Endothelial cell of umbilical vein (primary cell): Measurements from ENCODE around the gene FIBCD1. TPM values are rescaled to one million over a fixed set of nuclear protein-coding genes. Genes with fewer than 3 reads are reported as not detected.

Experiments used
- BruUV-seq: library from RNA; stranded (reverse); fragments of 400-500 nt; replicated peaks from 2 replicates; lab custom pipeline; 2021; lab: Mats Ljungman, UMichigan
- CTCF ChIA-PET: fragments of 300-600, 350-600 bp; sonication (Branson Sonifier 250); formaldehyde crosslinking; loops from one replicate; lab custom pipeline; 2021; ENCODE audit warnings: antibody characterized with exemption, inconsistent platforms; lab: Charles Lee
- POLR2A ChIA-PET: fragments of 300-600, 350-600 bp; sonication (Branson Sonifier 250); formaldehyde crosslinking; loops from one replicate; lab custom pipeline; 2021; ENCODE audit warnings: antibody characterized with exemption, inconsistent platforms; lab: Charles Lee
- DNase-seq: peaks from one replicate; pipeline ENCODE4 v3.0.0-alpha.2; 2011; ENCODE audit warnings: low read depth, low spot score
- FAIRE-seq: peaks from 2 replicates; lab custom pipeline; 2011; peaks lifted over from hg19 to GRCh38; lab: Jason Lieb, UNC
- H2AFZ ChIP-seq: 2 replicates; pipeline ENCODE4 v1.6.0; 2012; ENCODE audit warnings: low read depth, low read length, control low read depth, inconsistent platforms
- H3K27ac ChIP-seq: 2 replicates; pipeline ENCODE4 v1.5.1; 2011; ENCODE audit warnings: low read depth, mild to moderate bottlenecking, control low read depth, low read length, moderate library complexity; ENCODE audit not compliant: insufficient read depth
- H3K27me3 ChIP-seq, 2 experiments: 2 replicates each; pipeline versions ENCODE4 v1.6.0 to v1.6.1; 2011; ENCODE audit warnings: low read length in 2 of 2, mixed read lengths in 1 of 2; ENCODE audit not compliant: control insufficient read depth in 2 of 2, insufficient read depth in 2 of 2
- H3K36me3 ChIP-seq, 2 experiments: 2 replicates in 1 of 2; 3 replicates in 1 of 2; pipeline ENCODE4 v1.5.1; 2011; ENCODE audit warnings: low read length in 2 of 2, mild to moderate bottlenecking in 1 of 2, moderate library complexity in 1 of 2; ENCODE audit not compliant: control insufficient read depth in 2 of 2, insufficient read depth in 2 of 2; ENCODE audit errors: extremely low read depth in 1 of 2
- H3K4me1 ChIP-seq: 3 replicates; pipeline ENCODE4 v1.5.1; 2011; ENCODE audit warnings: mild to moderate bottlenecking, low read length; ENCODE audit not compliant: control insufficient read depth, insufficient read depth; ENCODE audit errors: extremely low read depth
- H3K4me2 ChIP-seq: 2 replicates; pipeline ENCODE4 v1.6.1; 2011; ENCODE audit warnings: low read length, control low read depth, mixed read lengths; ENCODE audit not compliant: insufficient read depth
- H3K4me3 ChIP-seq, 3 experiments: fragments of 200-600 bp in 1 of 3; sonication (generic), shearing (Covaris generic) in 1 of 3; replicated peaks in 1 of 3; 2 replicates each; pipeline ENCODE4 v1.5.1; 2011 to 2016; ENCODE audit warnings: control low read depth in 3 of 3, low read length in 3 of 3, mild to moderate bottlenecking in 2 of 3, inconsistent platforms in 1 of 3, low read depth in 1 of 3, moderate library complexity in 1 of 3; ENCODE audit not compliant: insufficient read depth in 1 of 3
- H3K79me2 ChIP-seq: 2 replicates; pipeline ENCODE4 v1.6.0; 2012; ENCODE audit warnings: low read length, inconsistent platforms; ENCODE audit not compliant: control insufficient read depth, insufficient read depth
- H3K9ac ChIP-seq: replicated peaks from 2 replicates; pipeline ENCODE3; 2011; ENCODE audit warnings: low read length, control low read depth; ENCODE audit not compliant: insufficient read depth; ENCODE audit errors: extremely low read depth
- H3K9me1 ChIP-seq: replicated peaks from 3 replicates; pipeline ENCODE4 v1.6.0; 2011; ENCODE audit warnings: mild to moderate bottlenecking, low read length; ENCODE audit not compliant: control insufficient read depth, insufficient read depth; ENCODE audit errors: extremely low read depth
- H3K9me3 ChIP-seq: replicated peaks from 2 replicates; pipeline ENCODE4 v1.5.1; 2012; ENCODE audit warnings: low read length, inconsistent platforms; ENCODE audit not compliant: control insufficient read depth, insufficient read depth
- H4K20me1 ChIP-seq: replicated peaks from 2 replicates; pipeline ENCODE3; 2011; ENCODE audit warnings: mild to moderate bottlenecking, low read length; ENCODE audit not compliant: control insufficient read depth, insufficient read depth; ENCODE audit errors: extremely low read depth
- CTCF ChIP-seq, 2 donors: IDR thresholded peaks; 1 replicate in 1 of 2; 2 replicates in 1 of 2; pipeline ENCODE4 v1.5.1; 2011; ENCODE audit warnings: low read length in 2 of 2, mild to moderate bottlenecking in 2 of 2, moderate library complexity in 2 of 2, control low read depth in 1 of 2, inconsistent platforms in 1 of 2, low read depth in 1 of 2; ENCODE audit not compliant: insufficient read depth in 1 of 2; ENCODE audit errors: extremely low read depth in 1 of 2
- EZH2 ChIP-seq: IDR thresholded peaks from 2 replicates; pipeline ENCODE4 v1.6.1; 2012; ENCODE audit warnings: borderline replicate concordance, low read depth, mild to moderate bottlenecking, moderate library complexity, low read length, inconsistent platforms; ENCODE audit not compliant: severe bottlenecking
- FOS ChIP-seq: IDR thresholded peaks from 2 replicates; pipeline ENCODE4 v1.6.1; 2011; ENCODE audit warnings: mild to moderate bottlenecking, low read length, moderate library complexity, borderline replicate concordance; ENCODE audit not compliant: insufficient read depth
- GATA2 ChIP-seq: IDR thresholded peaks from 2 replicates; pipeline ENCODE4 v1.7.0; 2011; ENCODE audit warnings: low read depth, mild to moderate bottlenecking, moderate library complexity, mixed read lengths, low read length; ENCODE audit not compliant: insufficient read length, insufficient read depth
- JUN ChIP-seq: IDR thresholded peaks from 2 replicates; pipeline ENCODE4 v1.6.1; 2011; ENCODE audit warnings: borderline replicate concordance, low read depth; ENCODE audit not compliant: insufficient read length, insufficient read depth
- MYC ChIP-seq: IDR thresholded peaks from one replicate; pipeline ENCODE4 v1.6.1; 2011; ENCODE audit warnings: mild to moderate bottlenecking, low read depth, low read length
- POLR2A ChIP-seq: IDR thresholded peaks from 2 replicates; pipeline ENCODE4 v1.6.1; 2012; ENCODE audit warnings: low read depth, mild to moderate bottlenecking, control low read depth, low read length
- POLR2AphosphoS5 ChIP-seq: IDR thresholded peaks from 2 replicates; pipeline ENCODE4 v1.6.1; 2012; ENCODE audit warnings: low read depth, mild to moderate bottlenecking, control low read depth, low read length, moderate library complexity; ENCODE audit not compliant: insufficient read depth
- dilution Hi-C: fragments of 300-500 bp; cut with MboI; formaldehyde crosslinking; loops from one replicate; pipeline ENCODE4 v1.15.0; 2019; ENCODE audit warnings: low sequenced_read_pairs; ENCODE audit not compliant: extremely low pct_ligation_motif_present
- intact Hi-C: fragments of 100-400 bp; cut with micrococcal nuclease; formaldehyde crosslinking; loops from one replicate; pipeline ENCODE4 v1.10.0; 2022
- polyA plus RNA-seq, 4 experiments: library from polyadenylated mRNA; depleted of rRNA in 3 of 4; stranded (reverse) in 3 of 4; unstranded in 1 of 4; fragments of >200 nt; gene quantifications; 2 replicates each; pipeline versions ENCODE4 v1.2.1 to v1.2.3, GENCODE V29; 2011 to 2012; ENCODE audit warnings: missing spikeins in 1 of 4
- total RNA-seq: library from RNA; stranded (reverse); gene quantifications from 2 replicates; pipeline ENCODE4 v1.2.3, GENCODE V29; 2021
- TF ChIP-seq, protein P1 (sequence below): IDR thresholded peaks from 2 replicates; pipeline ENCODE4 v1.6.1; 2011; ENCODE audit not compliant: insufficient read depth, insufficient read length

FIBCD1 gene
- total and polyA plus RNA-seq, 2 donors (not counting 3 experiments of a cell fraction or from before 2014, with no cell fraction given): 0.14 TPM; not detected in 1

DNA sequence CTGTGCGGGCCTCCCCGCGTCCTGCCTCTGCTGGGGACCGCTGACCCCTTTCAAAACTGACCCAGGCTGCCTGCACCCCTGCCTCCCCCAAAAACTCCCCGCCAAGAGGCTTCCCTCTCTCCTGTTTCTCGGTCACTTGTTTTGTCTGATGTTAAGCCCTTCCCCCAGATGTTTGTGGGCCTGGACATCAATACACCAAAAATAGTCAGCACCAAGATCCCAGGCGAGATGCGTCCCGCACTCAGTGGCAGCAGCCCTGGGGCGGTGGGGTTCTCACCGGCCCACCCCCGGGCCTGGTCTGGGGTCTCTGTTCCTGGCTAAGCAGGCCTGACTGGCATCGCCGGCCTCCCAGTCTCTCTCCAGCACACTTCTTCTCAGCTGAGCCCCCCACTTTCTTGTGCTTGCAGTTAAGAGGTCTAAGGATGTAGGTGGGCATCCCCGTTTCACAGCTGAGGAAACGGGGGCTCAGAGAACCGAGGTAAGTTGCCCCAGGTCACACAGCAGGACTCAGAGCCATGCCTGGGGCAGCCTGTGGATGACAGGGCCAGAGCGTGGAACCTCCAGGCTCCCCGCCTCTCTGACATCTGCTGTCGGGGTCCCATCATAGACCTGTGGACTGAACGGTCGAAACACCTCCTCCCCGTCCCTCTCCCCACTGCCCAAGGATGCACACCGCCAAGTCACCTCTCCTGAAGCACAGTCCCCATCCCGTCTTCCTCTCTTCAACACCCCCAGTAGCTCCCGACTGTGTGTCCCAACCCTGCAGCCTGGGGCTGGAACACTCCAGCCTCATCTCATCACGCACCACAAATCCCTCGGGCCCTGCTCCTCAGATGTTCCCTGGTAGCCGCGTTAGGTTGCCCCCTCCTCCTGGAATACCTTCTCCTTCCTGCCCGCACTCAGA, 16.8 kb downstream of the FIBCD1 start:
- DNase-seq: no peak
- H3K4me1 ChIP-seq: no peaks in the 10 kb centered on the region
- intact Hi-C loops (no loop called here), dilution Hi-C loops (no loop called here)
- ChIA-PET POLR2A (no interaction called here), CTCF (interaction anchor here (1.0 to 1.7 kb wide), 5 partner anchors 52 to 221 kb away, joined by 3 to 5 read pairs (median 4); no protein-coding TSS in a partner anchor)
- FAIRE-seq: no peak
- TF ChIP-seq CTCF (IDR thresholded peaks at IDR 0.05; ENCODE audit: extremely low read depth in 1 of 2, insufficient read depth in 1 of 2, low read depth in 1 of 2, low read length in 2 of 2) (no peak), EZH2 (no peak), GATA2 (no peak), JUN (no peak), POLR2A (no peak), MYC (no peak), POLR2AphosphoS5 (no peak), FOS (no peak)
- TF ChIP-seq, protein P1, sequence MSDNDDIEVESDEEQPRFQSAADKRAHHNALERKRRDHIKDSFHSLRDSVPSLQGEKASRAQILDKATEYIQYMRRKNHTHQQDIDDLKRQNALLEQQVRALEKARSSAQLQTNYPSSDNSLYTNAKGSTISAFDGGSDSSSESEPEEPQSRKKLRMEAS: no peak
- no peaks in the 10 kb centered on the region for H3K9me3 ChIP-seq
- no peaks in the 10 kb centered on the region for H3K79me2 ChIP-seq
- no peak overlapping the region for H3K9ac ChIP-seq
- no peak overlapping the region for H3K27ac ChIP-seq
- no peak overlapping the region for H3K4me2 ChIP-seq
- no peak overlapping the region for H3K4me3 ChIP-seq
- no peaks in the 10 kb centered on the region for H4K20me1 ChIP-seq
- H3K27me3 ChIP-seq: peaks cover 0 to 7% of the 10 kb centered on the region in 2 experiments
- H3K36me3 ChIP-seq: no peaks in the 10 kb centered on the region
- H2AFZ ChIP-seq: no peak overlapping the region
- no peaks in the 10 kb centered on the region for H3K9me1 ChIP-seq
- BruUV-seq: no TSS peak
